HG03196 (cell line): Measurements from ENCODE around the gene SORBS1.
"Not testable (repeated sequence)": the region's sequence is repeated elsewhere in the genome, so short reads cannot be mapped to it uniquely, and the experiment has no call there.

Source experiments
- ATAC-seq: cut with Tn5 transposase; IDR thresholded peaks from one replicate; pipeline ENCODE4 v1.9.1; 2021; ENCODE audit not compliant: unreplicated experiment

SORBS1 gene

GRCh38 chr10:95356190-95356955, 204.8 kb downstream of the SORBS1 start:
- ATAC-seq: no peak

- ATAC-seq: no peak
These were observed 205.9 kb downstream of the SORBS1 start for GRCh38 chr10:95355301-95355700.

GRCh38 chr10:95354110-95354509, 207.1 kb downstream of the SORBS1 start:
- no peak for ATAC-seq

GRCh38 chr10:95353123-95353522, 208.0 kb downstream of the SORBS1 start:
- ATAC-seq: no peak

GRCh38 chr10:95352684-95353083, 208.5 kb downstream of the SORBS1 start:
- ATAC-seq: no peak

GRCh38 chr10:95350830-95351228, 210.3 kb downstream of the SORBS1 start:
- no peak for ATAC-seq

- no peak for ATAC-seq
These were observed 210.8 kb downstream of the SORBS1 start for GRCh38 chr10:95350219-95350829.

- ATAC-seq: not testable (repeated sequence)
These were observed 213.8 kb downstream of the SORBS1 start for GRCh38 chr10:95347402-95347766.

- no peak for ATAC-seq
These were observed 214.3 kb downstream of the SORBS1 start for GRCh38 chr10:95346715-95347401.

- no peak for ATAC-seq
These were observed 217.6 kb downstream of the SORBS1 start for GRCh38 chr10:95343573-95343972.

GRCh38 chr10:95341716-95342130, 219.4 kb downstream of the SORBS1 start:
- ATAC-seq: no peak

GRCh38 chr10:95339863-95340262, 221.3 kb downstream of the SORBS1 start:
- ATAC-seq: no peak

GRCh38 chr10:95337423-95338160, 223.6 kb downstream of the SORBS1 start:
- ATAC-seq: no peak

GRCh38 chr10:95336702-95337101, 224.5 kb downstream of the SORBS1 start:
- ATAC-seq: no peak

- ATAC-seq: no peak
These were observed 225.1 kb downstream of the SORBS1 start for GRCh38 chr10:95335933-95336699.

- no peak for ATAC-seq
These were observed 226.4 kb downstream of the SORBS1 start for GRCh38 chr10:95334805-95335144.

- no peak for ATAC-seq
These were observed 227.0 kb downstream of the SORBS1 start for GRCh38 chr10:95333997-95334804.

GRCh38 chr10:95332666-95333249, 228.4 kb downstream of the SORBS1 start:
- ATAC-seq: no peak

GRCh38 chr10:95331596-95332130, 229.5 kb downstream of the SORBS1 start:
- no peak for ATAC-seq
